Uterus (tissue), 4 donors: ENCODE measurements around the gene MLLT10. TPM values are rescaled to one million over a fixed set of nuclear protein-coding genes. Genes with fewer than 3 reads are reported as not detected.

Experiments
- DNase-seq, 2 donors: peaks; one replicate each; pipeline ENCODE4 v3.0.0-alpha.2; 2019 to 2020
- H3K27ac ChIP-seq, 2 donors: fragments of 200-600 bp; sonication (generic); 1 replicate in 1 of 2; 2 replicates in 1 of 2; pipeline ENCODE4 v1.5.1; 2016 to 2018
- H3K27me3 ChIP-seq, 2 donors: fragments of 200-600 bp; sonication (generic); one replicate each; pipeline ENCODE4 v1.5.1; 2018 to 2019; ENCODE audit warnings: control low read depth in 1 of 2
- H3K36me3 ChIP-seq, 2 donors: fragments of 200-600 bp; sonication (generic); one replicate each; pipeline ENCODE4 v1.5.1; 2019; ENCODE audit warnings: control low read depth in 1 of 2
- H3K4me1 ChIP-seq, 2 donors: fragments of 200-600 bp; sonication (generic); one replicate each; pipeline ENCODE4 v1.5.1; 2018 to 2019; ENCODE audit warnings: control low read depth in 1 of 2
- H3K4me3 ChIP-seq, 2 donors: fragments of 200-600 bp; sonication (generic); 1 replicate in 1 of 2; 2 replicates in 1 of 2; pipeline ENCODE4 v1.5.1; 2018 to 2019; ENCODE audit warnings: mild to moderate bottlenecking in 1 of 2
- H3K9me3 ChIP-seq, 2 donors: fragments of 200-600 bp; sonication (generic); one replicate each; pipeline ENCODE4 v1.5.1; 2019; ENCODE audit warnings: control low read depth in 1 of 2
- POLR2A ChIP-seq, 2 donors: fragments of 450-650 bp; IDR thresholded peaks; one replicate each; pipeline ENCODE4 v1.6.1; 2016; ENCODE audit warnings: antibody characterized with exemption in 2 of 2, mild to moderate bottlenecking in 1 of 2, moderate library complexity in 1 of 2
- intact Hi-C: fragments of 100-400 bp; cut with DNase I; formaldehyde crosslinking; loops from one replicate; pipeline ENCODE4 v1.15.1; 2023; ENCODE audit warnings: low total_unique reads
- total RNA-seq, 4 donors: library from RNA; depleted of rRNA in 3 of 4; stranded (reverse); fragments of >200 nt in 3 of 4; gene quantifications; one replicate each; pipeline versions ENCODE4 v1.1.0 to v1.2.4, GENCODE V29; 2014 to 2023
- TF ChIP-seq, protein P1 (sequence below), 4 experiments: fragments of 200-600 bp in 2 of 4; fragments of 450-650 bp in 2 of 4; sonication (generic) in 2 of 4; IDR thresholded peaks; one replicate each; pipeline ENCODE4 v1.5.1; 2016 to 2019; ENCODE audit warnings: antibody characterized with exemption in 4 of 4, mild to moderate bottlenecking in 2 of 4, moderate library complexity in 1 of 4
- donor health status: DM: yes; HTN: yes; CAD: no.

MLLT10 gene
- total RNA-seq, 4 donors from 2014 or later: 34.1 to 71.2 (median 59.8) TPM

DNA sequence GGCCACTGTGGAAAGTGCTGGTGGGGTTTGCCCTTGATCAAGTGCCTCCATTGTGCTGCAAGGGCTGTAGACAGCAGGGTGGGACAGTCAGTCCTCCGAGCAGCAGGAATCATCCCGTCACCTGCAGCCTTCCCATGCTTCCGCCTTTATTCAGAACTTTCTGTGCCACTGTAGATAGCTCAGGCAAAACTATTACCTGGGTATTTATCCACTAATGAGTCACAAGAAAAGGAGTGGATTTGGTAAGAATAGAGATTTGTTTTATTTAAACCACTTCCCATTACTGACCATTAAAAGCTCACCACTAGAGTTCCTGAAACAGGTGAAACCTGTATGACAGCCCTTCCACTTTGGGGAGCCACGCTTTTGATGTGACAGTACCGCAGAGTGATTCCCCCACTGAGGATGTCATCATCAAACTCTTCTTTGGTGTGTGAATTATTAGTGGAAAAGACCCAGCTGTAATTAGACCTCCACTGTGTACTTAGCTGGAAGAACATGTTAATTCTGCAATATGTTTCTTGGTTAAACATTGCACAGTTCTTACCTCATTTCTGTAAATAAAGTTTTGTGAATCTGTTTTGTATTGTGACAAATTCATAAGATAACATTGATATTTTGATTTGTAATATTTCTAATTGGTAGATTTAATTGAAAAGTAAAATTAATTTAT, 208.8 kb downstream of the MLLT10 start:
- intact Hi-C loops: no loop called here
- no peaks in the 10 kb centered on the region for H3K9me3 ChIP-seq
- no peaks in the 10 kb centered on the region for H3K27me3 ChIP-seq
- DNase-seq: no peak
- no peaks in the 10 kb centered on the region for H3K36me3 ChIP-seq
- TF ChIP-seq, protein P1, sequence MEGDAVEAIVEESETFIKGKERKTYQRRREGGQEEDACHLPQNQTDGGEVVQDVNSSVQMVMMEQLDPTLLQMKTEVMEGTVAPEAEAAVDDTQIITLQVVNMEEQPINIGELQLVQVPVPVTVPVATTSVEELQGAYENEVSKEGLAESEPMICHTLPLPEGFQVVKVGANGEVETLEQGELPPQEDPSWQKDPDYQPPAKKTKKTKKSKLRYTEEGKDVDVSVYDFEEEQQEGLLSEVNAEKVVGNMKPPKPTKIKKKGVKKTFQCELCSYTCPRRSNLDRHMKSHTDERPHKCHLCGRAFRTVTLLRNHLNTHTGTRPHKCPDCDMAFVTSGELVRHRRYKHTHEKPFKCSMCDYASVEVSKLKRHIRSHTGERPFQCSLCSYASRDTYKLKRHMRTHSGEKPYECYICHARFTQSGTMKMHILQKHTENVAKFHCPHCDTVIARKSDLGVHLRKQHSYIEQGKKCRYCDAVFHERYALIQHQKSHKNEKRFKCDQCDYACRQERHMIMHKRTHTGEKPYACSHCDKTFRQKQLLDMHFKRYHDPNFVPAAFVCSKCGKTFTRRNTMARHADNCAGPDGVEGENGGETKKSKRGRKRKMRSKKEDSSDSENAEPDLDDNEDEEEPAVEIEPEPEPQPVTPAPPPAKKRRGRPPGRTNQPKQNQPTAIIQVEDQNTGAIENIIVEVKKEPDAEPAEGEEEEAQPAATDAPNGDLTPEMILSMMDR (IDR thresholded peaks at IDR 0.05): no peak
- no peak for TF ChIP-seq POLR2A (IDR thresholded peaks at IDR 0.05)
- no peaks in the 10 kb centered on the region for H3K4me1 ChIP-seq
- no peak overlapping the region for H3K27ac ChIP-seq
- no peak overlapping the region for H3K4me3 ChIP-seq

DNA sequence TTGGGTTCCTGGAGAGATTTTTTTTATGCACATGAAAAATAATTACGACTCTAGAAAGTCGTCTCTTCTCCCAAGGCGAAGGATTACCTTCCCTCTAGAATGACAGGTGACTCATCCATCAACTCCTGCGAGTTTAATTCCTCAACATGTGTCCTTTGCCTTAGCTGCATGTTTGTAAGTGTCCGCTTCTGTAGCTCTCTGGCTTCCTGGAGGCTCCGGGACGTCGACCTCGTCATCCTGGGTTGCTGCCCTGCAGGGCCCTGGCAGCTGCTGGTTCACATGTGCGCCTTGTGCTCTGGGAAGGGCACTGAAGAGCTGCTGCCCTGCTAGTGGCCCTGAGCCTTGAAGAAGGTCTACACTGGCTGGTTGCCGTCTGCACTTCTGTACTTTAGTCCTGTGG, 210.2 kb downstream of the MLLT10 start:
- DNase-seq: no peak
- H3K27me3 ChIP-seq: no peaks in the 10 kb centered on the region
- no peaks in the 10 kb centered on the region for H3K36me3 ChIP-seq
- no peaks in the 10 kb centered on the region for H3K4me1 ChIP-seq
- H3K27ac ChIP-seq: no peak overlapping the region
- no peaks in the 10 kb centered on the region for H3K9me3 ChIP-seq
- intact Hi-C loops: no loop called here
- TF ChIP-seq, protein P1 (IDR thresholded peaks at IDR 0.05): no peak
- no peak for TF ChIP-seq POLR2A (IDR thresholded peaks at IDR 0.05)
- H3K4me3 ChIP-seq: no peak overlapping the region

DNA sequence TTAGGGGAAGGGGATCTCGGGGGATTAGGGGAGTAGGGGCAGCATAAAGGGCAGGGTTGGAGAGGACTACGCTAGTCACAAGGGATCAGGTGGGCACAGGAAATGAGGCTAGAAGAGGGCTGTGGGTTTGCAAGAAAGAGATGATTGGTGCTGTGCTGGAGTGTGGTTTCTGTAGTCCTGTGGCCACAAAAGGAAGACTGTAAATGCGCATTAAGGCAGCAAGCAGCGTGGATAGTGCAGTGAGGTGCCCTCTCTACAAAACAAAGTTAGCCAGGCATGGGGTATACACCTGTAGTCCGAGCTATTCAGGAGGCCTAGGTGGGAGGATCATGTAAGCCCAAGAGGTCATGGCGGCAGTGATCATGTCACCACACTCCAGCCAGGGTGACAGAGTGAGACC, 212.1 kb downstream of the MLLT10 start:
- intact Hi-C loops: no loop called here
- no peaks in the 10 kb centered on the region for H3K9me3 ChIP-seq
- no peak overlapping the region for H3K4me3 ChIP-seq
- no peaks in the 10 kb centered on the region for H3K4me1 ChIP-seq
- no peak for DNase-seq
- H3K27me3 ChIP-seq: no peaks in the 10 kb centered on the region
- TF ChIP-seq POLR2A (IDR thresholded peaks at IDR 0.05): no peak
- no peak overlapping the region for H3K27ac ChIP-seq
- no peaks in the 10 kb centered on the region for H3K36me3 ChIP-seq

DNA sequence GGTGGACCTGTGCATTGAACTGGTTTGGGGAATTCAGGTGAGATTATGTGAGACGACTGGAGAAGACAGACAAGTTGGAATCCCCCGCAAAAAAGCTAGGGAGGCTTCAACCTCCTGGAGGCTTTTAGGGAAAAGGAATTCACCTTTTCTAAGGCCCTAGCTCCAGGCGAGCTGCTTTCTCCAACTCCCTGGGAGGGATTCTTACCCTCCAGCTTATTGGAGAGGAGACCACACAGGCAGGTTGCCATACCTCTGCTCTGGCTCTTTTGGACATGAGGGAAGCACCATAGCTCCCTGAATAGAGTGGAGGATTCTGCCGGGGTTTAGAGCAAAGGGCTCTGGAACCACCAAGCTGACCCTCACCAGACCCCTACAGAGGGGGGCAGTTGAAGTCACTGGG, 213.8 kb downstream of the MLLT10 start:
- H3K27me3 ChIP-seq: no peaks in the 10 kb centered on the region
- no peak overlapping the region for H3K27ac ChIP-seq
- DNase-seq: no peak
- no peaks in the 10 kb centered on the region for H3K36me3 ChIP-seq
- no peak overlapping the region for H3K4me3 ChIP-seq
- H3K4me1 ChIP-seq: no peaks in the 10 kb centered on the region
- TF ChIP-seq, protein P1 (IDR thresholded peaks at IDR 0.05): no peak
- no peak for TF ChIP-seq POLR2A (IDR thresholded peaks at IDR 0.05)
- H3K9me3 ChIP-seq: no peaks in the 10 kb centered on the region
- intact Hi-C loops: no loop called here

DNA sequence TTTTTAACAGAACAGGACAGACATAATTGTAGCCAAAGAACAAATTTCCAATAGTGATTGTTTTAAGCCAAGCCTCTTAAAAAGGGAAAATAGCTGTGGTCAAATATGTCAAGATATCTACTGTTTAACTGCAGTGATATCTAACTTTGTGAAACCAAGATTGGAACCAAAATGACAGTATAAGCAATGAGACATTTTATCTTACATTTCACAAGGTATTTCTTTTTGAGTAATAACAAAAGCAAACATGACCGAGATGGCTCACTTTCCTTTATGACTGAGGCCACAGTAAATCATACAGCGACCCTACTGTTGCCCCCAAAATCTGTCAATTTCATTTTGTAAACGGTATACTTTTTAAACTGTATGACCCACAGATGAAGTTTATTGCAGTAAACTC, 215.8 kb downstream of the MLLT10 start:
- no peak overlapping the region for H3K27ac ChIP-seq
- no peaks in the 10 kb centered on the region for H3K9me3 ChIP-seq
- no peaks in the 10 kb centered on the region for H3K27me3 ChIP-seq
- DNase-seq: no peak
- TF ChIP-seq, protein P1 (IDR thresholded peaks at IDR 0.05): no peak
- TF ChIP-seq POLR2A (IDR thresholded peaks at IDR 0.05): no peak
- intact Hi-C loops: no loop called here
- H3K36me3 ChIP-seq: no peaks in the 10 kb centered on the region
- no peaks in the 10 kb centered on the region for H3K4me1 ChIP-seq
- H3K4me3 ChIP-seq: no peak overlapping the region

DNA sequence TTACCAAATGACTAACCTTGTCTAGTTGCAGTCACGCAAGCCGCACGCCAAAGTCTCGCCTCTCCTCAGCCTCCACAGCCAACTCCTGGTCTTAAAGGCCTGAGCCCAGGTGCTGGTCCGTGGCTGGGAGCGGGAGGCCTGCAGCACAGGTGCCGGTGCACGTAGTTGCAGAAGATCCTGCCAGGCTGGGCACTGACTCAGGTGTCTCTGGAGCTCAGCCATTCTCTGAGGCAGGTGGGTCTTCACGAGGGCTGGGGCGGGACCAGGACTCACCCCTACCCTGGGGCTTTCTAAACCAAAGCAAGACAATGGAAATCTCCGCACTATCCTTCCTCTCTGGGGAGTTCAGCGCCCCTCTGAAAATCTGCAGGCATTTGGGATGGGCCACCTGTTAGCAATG, 216.4 kb downstream of the MLLT10 start:
- H3K36me3 ChIP-seq: no peaks in the 10 kb centered on the region
- no peak overlapping the region for H3K4me3 ChIP-seq
- no peak overlapping the region for H3K27ac ChIP-seq
- H3K9me3 ChIP-seq: no peaks in the 10 kb centered on the region
- TF ChIP-seq, protein P1 (IDR thresholded peaks at IDR 0.05): no peak
- TF ChIP-seq POLR2A (IDR thresholded peaks at IDR 0.05): no peak
- intact Hi-C loops: no loop called here
- no peaks in the 10 kb centered on the region for H3K4me1 ChIP-seq
- H3K27me3 ChIP-seq: no peaks in the 10 kb centered on the region
- no peak for DNase-seq
